HG03045 (cell line): ENCODE data around the gene PEX10.

Source experiments
- ATAC-seq: cut with Tn5 transposase; IDR thresholded peaks from one replicate; pipeline ENCODE4 v1.9.1; 2021; ENCODE audit warnings: mild to moderate bottlenecking, moderate library complexity; ENCODE audit not compliant: unreplicated experiment

PEX10 gene

GRCh38 chr1:2391041-2391930 lies 21.1 kb downstream of the PEX10 start, which contains the start of the genes MORN1 and RER1:
TSS of gene MORN1 (minus strand) at chr1:2391554. CDS start at chr1:2391533, 21 bp downstream.
TSS of gene RER1 (plus strand) at chr1:2391841. CDS start at chr1:2395791, 3,950 bp downstream.
- peak; percentile 92 for ATAC-seq

DNA sequence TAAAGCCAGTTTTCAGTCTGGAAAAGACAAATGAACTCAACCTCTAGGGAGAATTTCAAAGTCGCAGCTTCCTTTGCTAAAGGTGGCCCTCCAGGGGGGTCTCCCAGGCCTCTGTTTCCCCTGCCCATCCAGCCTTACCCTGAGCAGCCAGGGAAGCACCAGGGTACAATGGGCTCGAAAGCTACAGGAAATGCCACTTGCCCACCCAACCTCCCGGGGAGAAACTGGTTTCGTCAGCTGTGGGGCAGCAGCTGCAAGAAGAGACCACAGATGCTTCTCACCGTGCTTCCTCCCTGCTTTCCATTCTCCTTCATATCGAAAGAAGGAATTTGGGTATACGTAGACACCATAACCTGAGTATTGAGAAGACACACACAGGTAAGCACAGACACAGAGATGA lies 22.7 kb downstream of the PEX10 start:
- ATAC-seq, result no peak

DNA sequence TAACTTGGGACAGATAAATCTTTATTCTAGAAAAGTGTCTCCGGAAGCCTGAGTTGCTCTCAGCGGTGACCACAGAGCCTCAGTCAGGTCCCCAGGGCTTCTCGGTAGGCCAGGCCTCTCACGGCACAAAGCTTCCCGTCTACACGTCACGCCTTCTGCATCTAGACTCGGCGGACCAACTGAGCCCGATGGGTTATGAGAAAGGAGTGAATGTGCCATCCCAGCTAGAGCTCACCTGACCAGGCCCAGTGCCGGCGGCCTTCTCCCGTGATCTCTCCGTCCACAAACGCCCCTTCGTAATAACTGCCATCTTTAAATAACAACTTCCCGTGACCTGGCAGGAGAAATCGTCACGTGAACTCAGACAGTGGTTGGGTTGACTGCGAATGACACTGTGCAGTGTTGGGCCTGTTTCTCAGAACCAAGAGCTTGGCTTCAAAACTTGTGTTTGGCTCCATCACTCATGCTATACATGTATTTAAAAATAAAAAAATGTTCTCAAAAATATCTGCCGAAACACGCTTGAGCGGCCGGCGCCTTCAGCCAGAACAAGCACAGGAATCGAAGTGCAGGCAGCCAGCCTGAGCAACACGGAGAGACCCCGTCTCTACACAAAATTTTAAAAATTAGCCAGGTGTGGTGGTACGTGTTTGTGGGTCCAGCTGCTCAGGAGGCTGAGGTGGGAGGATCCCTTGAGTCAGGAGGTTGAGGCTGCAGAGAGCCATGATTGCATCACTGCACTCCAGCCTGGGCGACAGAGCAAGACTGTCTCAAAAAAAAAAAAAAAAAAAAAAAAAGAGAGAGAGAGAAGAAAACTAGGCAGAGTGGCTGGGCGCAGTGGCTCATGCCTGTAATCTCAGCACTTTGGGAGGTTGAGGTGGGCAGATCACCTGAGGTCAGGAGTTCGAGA lies 24.1 kb downstream of the PEX10 start:
- ATAC-seq, result no peak

DNA sequence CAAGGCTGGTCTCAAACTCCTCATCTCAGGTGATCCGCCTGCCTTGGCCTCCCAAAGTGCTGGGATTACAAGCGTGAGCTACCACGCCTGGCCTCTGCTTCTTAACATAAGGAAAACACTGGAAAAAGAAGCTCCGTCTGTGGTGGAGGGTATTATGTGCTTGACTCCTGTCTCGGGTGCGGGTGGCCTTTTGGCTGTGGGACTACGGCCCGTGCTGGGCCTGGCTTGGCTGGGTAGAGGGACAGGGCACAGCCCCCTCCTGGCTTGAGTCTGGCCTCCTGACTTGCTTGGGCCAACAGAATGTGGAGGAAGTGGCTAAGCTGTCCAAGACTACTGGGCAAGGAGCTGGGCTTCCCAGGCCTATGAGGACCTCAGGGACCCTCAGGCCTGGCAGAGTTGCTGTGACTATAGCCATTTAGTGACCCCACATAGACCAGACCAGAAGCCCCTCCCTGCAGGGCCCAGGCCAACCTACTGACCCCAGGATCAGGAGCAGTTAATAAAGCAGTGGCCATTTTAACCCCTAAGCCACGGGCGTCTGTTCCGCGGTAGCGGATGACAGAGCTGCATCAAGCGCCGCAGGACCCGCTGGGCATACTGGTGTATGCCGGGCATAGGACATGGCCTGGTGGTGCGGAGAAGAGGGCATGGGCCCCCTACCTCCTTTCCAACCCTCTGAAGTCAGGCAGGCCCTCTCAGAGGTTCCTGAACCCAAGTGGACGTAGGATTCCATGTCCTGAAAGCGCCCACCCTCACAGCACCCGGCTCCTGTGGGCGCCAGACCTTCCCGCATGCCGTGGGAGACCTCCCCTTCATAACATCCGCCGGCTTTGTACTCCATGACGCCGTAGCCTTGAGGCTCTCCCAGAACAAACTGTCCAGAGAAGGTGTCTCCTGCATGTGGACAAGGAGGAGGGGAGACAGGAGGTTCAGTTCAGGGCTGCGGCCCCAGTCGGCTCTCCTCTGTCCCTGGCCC lies 25.4 kb downstream of the PEX10 start:
- ATAC-seq, result no peak

DNA sequence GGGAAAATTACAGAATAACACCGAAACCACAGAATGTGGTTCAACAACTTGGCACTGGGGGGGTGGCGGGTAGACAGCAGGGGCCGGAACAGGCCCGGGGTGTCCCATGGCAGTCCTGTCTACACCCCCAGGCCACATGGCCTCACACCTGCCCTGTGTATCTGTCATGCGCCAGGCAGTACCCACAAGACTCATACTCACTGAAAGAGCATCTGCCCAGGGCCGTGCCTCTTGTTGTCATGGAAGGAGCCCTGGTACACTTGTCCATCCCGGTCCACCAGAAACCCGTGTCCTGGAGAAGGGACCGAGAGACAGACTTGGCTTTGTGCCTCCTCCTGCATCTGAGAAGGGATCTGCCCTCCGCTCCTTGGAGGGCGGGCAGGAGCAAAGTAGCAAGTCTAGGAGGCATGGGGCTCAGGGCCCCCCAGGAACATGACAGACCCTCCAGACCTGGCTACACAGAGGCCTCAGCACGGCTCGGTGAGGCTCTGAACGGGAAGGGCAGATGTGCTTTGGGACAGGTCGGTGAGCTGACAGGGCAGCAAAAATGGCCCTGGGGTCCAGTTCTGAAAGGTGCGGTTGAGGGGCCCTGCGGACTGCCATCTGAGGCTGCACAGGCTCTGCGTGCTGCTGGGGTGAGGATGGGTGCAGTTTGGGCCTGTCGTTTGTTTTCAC lies 26.6 kb downstream of the PEX10 start:
- ATAC-seq, result no peak

DNA sequence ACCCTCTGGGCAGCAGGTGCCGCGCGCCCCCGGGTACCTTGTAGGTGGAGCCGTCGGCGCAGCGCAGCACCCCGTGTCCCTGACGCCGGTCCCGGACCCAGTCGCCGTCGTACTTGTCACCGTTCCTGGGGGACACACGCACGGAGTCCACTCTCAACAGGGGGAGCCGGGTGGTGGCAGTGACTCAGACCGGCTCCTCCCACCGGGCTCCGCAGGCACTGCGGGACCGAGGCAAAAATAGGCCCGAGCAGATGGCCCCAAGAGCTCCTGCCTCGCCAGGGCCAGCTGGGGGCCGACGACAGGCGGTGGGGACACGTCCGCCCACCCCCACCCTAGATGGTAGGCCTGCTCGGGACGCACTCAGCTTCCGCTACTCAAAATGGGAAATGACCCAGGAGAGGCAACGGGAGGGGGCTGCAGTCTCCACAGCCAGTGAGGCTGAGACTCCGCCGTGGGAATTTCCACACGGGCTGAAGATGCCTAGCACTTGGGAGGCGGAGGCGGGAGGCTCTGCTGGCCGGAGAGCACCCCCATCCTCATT lies 27.4 kb downstream of the PEX10 start:
- ATAC-seq, result no peak

DNA sequence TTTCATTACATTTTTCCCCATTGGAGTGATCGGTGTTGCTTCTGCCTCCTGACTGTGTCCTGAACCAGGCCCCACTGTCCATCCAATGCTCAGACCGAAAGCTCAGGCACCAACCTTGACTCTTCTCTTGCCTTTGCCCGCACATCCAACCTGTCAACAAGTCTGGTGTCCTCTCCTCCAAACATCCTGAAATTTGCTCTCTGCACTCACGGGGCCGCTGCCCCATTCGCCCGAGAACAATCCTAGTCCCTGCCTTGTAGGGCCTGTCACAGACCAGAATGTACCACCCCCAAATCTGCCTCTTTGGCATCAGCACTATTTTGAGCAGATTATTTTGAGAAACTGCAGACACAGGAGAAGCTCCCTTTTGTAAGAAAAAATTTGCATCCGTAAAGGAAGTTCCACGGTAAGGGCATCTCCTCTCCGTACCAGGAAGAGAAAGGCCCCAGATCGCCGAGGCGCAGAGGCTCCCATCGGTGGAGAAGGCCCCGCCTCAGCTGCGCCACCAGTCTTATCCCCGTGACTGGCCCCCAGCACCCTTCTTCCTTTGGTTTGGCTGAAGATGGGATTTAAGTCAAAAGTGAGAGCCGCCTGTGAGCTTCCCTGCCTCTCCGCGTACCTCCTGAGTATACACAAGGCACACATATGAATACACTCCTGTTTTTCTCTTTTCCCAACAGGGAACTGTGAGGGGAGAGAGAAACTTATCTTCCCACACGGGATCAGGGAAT lies 28.1 kb downstream of the PEX10 start:
- no peak for ATAC-seq

- ATAC-seq, result no peak
These were observed 28.8 kb downstream of the PEX10 start for GRCh38 chr1:2383576-2383975.

DNA sequence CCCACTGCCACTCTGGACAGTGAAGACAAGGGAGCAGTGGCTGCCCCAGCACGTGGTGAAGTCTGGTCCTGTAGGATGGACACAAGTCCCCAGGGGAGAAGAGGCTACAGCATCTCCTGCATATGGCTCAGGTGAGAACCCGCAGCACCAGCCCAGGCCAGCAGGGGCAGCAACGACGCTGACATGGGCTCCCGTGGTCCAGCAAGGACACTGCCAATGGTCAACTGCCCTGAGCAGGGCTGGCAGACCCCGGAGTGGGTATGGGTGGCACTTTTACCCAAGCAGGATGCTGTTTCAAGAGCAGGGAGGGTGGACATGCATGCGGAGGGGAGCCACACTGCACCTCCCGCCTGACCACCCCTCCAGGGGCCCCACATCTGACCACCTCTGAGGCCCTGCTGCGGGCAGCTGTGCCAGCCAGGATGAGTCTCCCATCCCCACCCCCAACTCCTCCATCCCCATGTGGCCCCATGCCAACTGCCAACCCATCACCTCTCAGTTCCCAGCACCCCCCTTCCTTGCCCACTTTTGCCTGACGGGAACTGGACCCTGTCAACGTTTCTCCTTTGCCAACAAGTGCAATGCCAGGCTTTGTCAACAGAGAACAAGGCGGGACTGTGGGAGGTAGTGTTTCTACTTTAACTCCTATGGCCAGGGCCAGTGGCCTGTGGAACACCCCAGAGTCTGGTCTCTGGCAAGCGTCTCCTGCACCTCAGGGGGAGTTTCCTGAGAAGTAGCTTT lies 29.6 kb downstream of the PEX10 start:
- ATAC-seq, result no peak

DNA sequence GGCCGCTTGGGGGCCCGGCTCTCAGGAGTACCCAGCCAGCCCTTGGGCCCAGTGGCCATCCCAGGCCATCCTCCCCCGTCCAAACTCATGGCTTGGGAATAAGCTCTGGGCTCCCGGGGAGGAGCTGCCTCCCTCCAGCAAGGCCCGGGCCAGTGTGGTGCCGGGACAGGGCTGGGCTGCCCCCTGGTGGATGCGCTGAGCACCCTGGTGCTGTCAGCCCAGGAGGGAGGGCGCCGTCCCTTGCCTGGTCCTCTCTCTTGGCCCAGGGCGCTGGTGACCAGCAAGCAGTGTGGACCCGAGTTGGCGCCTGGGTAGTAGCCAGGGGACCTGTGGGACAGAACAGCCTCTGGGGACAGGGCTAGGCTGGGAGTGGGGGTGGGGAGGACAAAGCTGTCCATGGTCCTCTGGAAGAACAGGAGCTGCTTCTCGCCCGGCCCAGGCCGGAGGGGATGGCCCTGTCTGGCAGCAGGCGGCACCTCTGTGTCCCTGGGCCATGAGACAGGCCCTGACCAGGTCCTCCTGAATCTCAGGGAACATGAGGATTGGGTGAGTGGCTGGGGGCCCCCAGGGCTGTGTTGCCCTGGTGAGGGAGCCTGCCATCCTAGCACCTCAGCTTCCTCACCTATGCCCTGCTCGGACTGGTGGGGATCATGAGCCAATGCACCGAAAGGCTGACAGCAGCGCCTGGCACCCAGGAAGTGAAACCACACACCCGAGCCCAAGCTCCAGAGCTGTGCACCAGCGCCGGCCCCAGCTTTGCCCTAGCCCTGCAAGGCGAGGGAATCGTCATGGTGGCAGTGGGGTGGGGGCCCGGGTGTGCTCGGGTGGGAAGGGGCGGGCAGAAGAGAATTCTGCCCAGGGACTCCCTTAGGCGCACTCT lies 30.4 kb downstream of the PEX10 start:
- no peak for ATAC-seq

GRCh38 chr1:2380816-2381591 lies 31.4 kb downstream of the PEX10 start:
- no peak for ATAC-seq

DNA sequence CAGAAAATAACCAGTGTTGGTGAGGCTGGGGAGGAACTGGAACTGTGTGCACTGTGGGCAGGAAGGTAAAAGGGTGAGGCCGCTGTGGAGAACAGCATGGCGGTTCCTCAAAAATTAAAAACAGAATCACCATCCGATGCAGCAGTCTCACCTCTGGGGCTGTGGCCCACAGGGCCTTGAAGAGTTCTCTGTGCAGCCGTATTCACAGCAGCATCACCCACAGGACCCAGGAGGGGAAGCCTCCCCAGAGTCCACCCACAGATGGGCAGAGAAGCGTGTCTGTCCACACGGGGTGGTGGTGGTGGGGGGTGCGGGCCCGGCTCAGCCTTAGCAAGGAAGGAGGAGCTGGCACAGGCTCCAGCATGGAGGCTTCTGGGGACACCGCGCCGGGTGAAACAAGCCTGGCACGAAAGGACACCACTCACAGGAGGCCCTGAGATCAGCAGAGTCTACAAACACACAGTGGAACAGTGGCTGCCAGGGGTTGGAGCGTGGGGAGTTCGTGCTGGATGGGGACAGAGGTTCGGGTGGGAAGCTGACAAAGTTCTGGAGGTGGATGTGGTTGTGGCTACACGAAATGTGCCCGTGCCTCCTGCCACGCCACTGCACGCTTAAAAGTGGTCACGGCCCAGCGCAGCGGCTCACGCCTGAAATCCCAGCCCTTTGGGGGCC lies 32.5 kb downstream of the PEX10 start:
- no peak for ATAC-seq

DNA sequence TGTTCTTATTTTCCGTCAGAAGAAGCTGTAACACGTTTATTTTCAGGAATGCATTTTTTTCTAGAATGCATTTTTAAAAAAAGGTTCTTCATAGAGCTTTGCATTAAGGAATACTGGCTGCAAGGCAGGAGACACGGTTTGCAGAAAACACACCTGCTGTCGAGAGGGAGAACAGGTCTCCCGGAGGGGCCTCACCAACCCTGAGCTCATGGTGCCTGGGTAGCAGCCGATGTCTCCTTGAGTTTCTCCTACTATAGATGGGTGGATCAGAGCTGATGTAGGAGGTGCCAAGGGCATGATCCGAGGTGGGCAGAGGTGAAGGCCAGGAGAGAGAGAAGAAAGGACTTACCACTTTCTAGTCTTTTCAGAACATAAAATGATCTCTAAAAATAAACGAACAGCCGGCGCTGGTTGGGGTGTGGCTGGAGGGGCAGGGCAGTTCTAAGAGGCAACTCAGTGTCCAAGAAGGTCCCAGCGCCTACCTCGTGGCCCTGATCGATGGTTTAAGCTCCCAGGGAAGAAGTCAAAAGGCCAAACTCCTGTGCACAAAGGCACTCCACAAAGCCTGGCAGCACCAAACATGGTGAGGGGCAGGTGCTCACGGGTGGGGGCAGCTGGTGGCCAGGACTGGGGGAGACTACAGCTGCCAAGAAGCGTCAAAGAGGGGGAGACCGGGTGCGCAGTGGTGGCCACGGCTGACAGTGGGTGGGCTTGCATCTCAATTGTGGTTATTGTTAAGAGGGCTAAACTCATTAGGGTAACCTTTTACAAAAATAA lies 33.2 kb downstream of the PEX10 start:
- no peak for ATAC-seq

- no peak for ATAC-seq
These were observed 33.9 kb downstream of the PEX10 start for GRCh38 chr1:2378441-2378851.

GRCh38 chr1:2377751-2378440 lies 34.5 kb downstream of the PEX10 start:
- ATAC-seq, result no peak
